Colonic mucosa (tissue), 4 donors: Measurements from ENCODE around the gene CSNK1E. TPM values are rescaled to one million over a fixed set of nuclear protein-coding genes. Genes with fewer than 3 reads are reported as not detected.

Experiments used
- DNase-seq: peaks from one replicate; pipeline ENCODE4 v3.0.0-alpha.2; 2020
- H3K27ac ChIP-seq: fragments of 200-600 bp; one replicate; pipeline ENCODE4 v1.8.0; 2021
- H3K27me3 ChIP-seq: fragments of 200-600 bp; one replicate; pipeline ENCODE4 v1.8.0; 2021
- H3K36me3 ChIP-seq: fragments of 200-600 bp; one replicate; pipeline ENCODE4 v1.8.0; 2021
- H3K4me1 ChIP-seq: fragments of 200-600 bp; one replicate; pipeline ENCODE4 v1.8.0; 2021; ENCODE audit warnings: mild to moderate bottlenecking
- H3K4me3 ChIP-seq: fragments of 200-600 bp; one replicate; pipeline ENCODE4 v1.8.0; 2021
- H3K9ac ChIP-seq, 2 donors: one replicate each; pipeline ENCODE4 v1.7.0; 2013; ENCODE audit warnings: control low read depth in 2 of 2, low read depth in 2 of 2, low read length in 2 of 2
- H3K9me3 ChIP-seq: fragments of 200-600 bp; one replicate; pipeline ENCODE4 v1.8.0; 2021
- CTCF ChIP-seq: fragments of 200-600 bp; IDR thresholded peaks from one replicate; pipeline ENCODE4 v1.8.0; 2022; ENCODE audit warnings: antibody characterized with exemption, mild to moderate bottlenecking
- intact Hi-C: fragments of 100-400 bp; cut with DNase I; formaldehyde crosslinking; loops from one replicate; pipeline ENCODE4 v1.14.1; 2022
- total RNA-seq, 2 donors: library from RNA; stranded (reverse); fragmentation: NEBNext Ultra II Directional in 1 of 2; extraction: Animal tissue kit (Norgen Biotek cat#: 25700) in 1 of 2; gene quantifications; one replicate each; pipeline ENCODE4 v1.2.1, GENCODE V29; 2021
- donor health status: healthy.
- donor health status: DM: no; HTN: no; CAD: no.
- donor health status: DM: no; HTN: no; CAD: no.

The CSNK1E gene
- total RNA-seq, 2 donors from 2014 or later = 97.0 to 97.2 TPM

- H3K36me3 ChIP-seq = no peaks in the 10 kb centered on the region
- H3K4me1 ChIP-seq = peaks cover 14% of the 10 kb centered on the region
- TF ChIP-seq CTCF = no peak
- no peak overlapping the region for H3K27ac ChIP-seq
- intact Hi-C loops = no loop called here
- no peaks in the 10 kb centered on the region for H3K27me3 ChIP-seq
- DNase-seq = no peak
- H3K4me3 ChIP-seq = no peak overlapping the region
- no peaks in the 10 kb centered on the region for H3K9me3 ChIP-seq
- no peak overlapping the region for H3K9ac ChIP-seq
Measured at GRCh38 chr22:38246046-38246658, 71.1 kb downstream of the CSNK1E start.

GRCh38 chr22:38244106-38244505, 73.1 kb downstream of the CSNK1E start:
- H3K9me3 ChIP-seq = no peaks in the 10 kb centered on the region
- H3K27me3 ChIP-seq = no peaks in the 10 kb centered on the region
- H3K27ac ChIP-seq = no peak overlapping the region
- H3K4me3 ChIP-seq = no peak overlapping the region
- H3K4me1 ChIP-seq = peaks cover 18% of the 10 kb centered on the region
- no peak for TF ChIP-seq CTCF
- intact Hi-C loops = no loop called here
- DNase-seq = no peak
- no peak overlapping the region for H3K9ac ChIP-seq
- H3K36me3 ChIP-seq = no peaks in the 10 kb centered on the region

- Histone ChIP-seq H3K27ac (peak overlapping the region; percentile 72), H3K9me3 (no peaks in the 10 kb centered on the region), H3K9ac (peak overlapping the region; percentile 41 to 67), H3K36me3 (no peaks in the 10 kb centered on the region), H3K27me3 (no peaks in the 10 kb centered on the region), H3K4me1 (peaks cover 18% of the 10 kb centered on the region), H3K4me3 (no peak overlapping the region)
- intact Hi-C loops = no loop called here
- TF ChIP-seq CTCF = no peak
- DNase-seq = peak; percentile 89
Measured at GRCh38 chr22:38243007-38243765, 74.0 kb downstream of the CSNK1E start.

GRCh38 chr22:38240734-38241252, 76.4 kb downstream of the CSNK1E start:
- Histone ChIP-seq H3K4me1 (peaks cover 18% of the 10 kb centered on the region), H3K9me3 (no peaks in the 10 kb centered on the region), H3K27ac (peak overlapping the region; percentile 23), H3K36me3 (no peaks in the 10 kb centered on the region), H3K9ac (no peak overlapping the region), H3K27me3 (no peaks in the 10 kb centered on the region), H3K4me3 (no peak overlapping the region)
- peak; percentile 67 for DNase-seq
- TF ChIP-seq CTCF = no peak
- intact Hi-C loops = no loop called here

Other genes starting within 250 kb of the CSNK1E start
- under 1 TPM in 1 of 2 donors, not detected in 1; 0.27 TPM for gene SLC16A8, start 233.2 kb downstream of the CSNK1E start, total RNA-seq
- gene BAIAP2L2, start 206.7 kb downstream of the CSNK1E start, total RNA-seq = 10 to 100 TPM; 59.1 to 76.6 TPM
- gene PLA2G6, start 135.6 kb downstream of the CSNK1E start, total RNA-seq = 10 to 100 TPM; 24.1 to 38.5 TPM
- 10 to 100 TPM in 1 of 2 donors, 1 to 10 TPM in 1; 5.2 to 41.7 TPM for gene MAFF, start 115.4 kb downstream of the CSNK1E start, total RNA-seq
- 10 to 100 TPM; 58.8 to 61.6 TPM for gene TMEM184B, start 44.4 kb downstream of the CSNK1E start, total RNA-seq
- gene KCNJ4, start 137.8 kb upstream of the CSNK1E start, total RNA-seq = not detected
- 10 to 100 TPM; 26.7 to 29.1 TPM for gene KDELR3, start 150.7 kb upstream of the CSNK1E start, total RNA-seq
- gene DDX17, start 188.9 kb upstream of the CSNK1E start, total RNA-seq = 100 to 1,000 TPM; 333 to 359 TPM